ENCODE measurements around the gene SRL. TPM values are rescaled to one million over a fixed set of nuclear protein-coding genes. Genes with fewer than 3 reads are reported as not detected.
A peak's percentile ranks its signal among the peaks of the same experiment; 100 is the strongest.

SRL gene
- total and polyA plus RNA-seq, 4 donors, result 0.14 to 0.22 (median 0.17) TPM

GRCh38 chr16:4288148-4288921 lies 46.5 kb upstream of the SRL start:
- Histone ChIP-seq H3K4me3 (ENCODE audit: low read depth in 1 of 3, low read length in 3 of 3) (no peak overlapping the region), H3K36me3 (ENCODE audit: control insufficient read depth in 4 of 4, insufficient read depth in 3 of 4, low read depth in 1 of 4, low read length in 3 of 4) (no peaks in the 10 kb centered on the region)
- peak; percentile 84 for DNase-seq (ENCODE audit: low spot score)

GRCh38 chr16:4285167-4285566 lies 43.3 kb upstream of the SRL start:
- Histone ChIP-seq H3K4me1 (ENCODE audit: control insufficient read depth in 4 of 4, insufficient read depth in 4 of 4, low read length in 3 of 4) (peaks cover 2 to 11% (median 7%) of the 10 kb centered on the region in 4 donors), H3K27me3 (ENCODE audit: control insufficient read depth in 4 of 4, insufficient read depth in 4 of 4, low read length in 3 of 4) (no peaks in the 10 kb centered on the region), H3K27ac (ENCODE audit: low read depth in 1 of 2, low read length in 2 of 2) (no peak overlapping the region), H3K4me3 (ENCODE audit: low read depth in 1 of 3, low read length in 3 of 3) (no peak overlapping the region), H3K36me3 (ENCODE audit: control insufficient read depth in 4 of 4, insufficient read depth in 3 of 4, low read depth in 1 of 4, low read length in 3 of 4) (no peaks in the 10 kb centered on the region), H3K9me3 (ENCODE audit: control insufficient read depth in 4 of 4, low read length in 3 of 4) (no peaks in the 10 kb centered on the region), H3K9ac (ENCODE audit: low read depth in 1 of 2, low read length in 2 of 2) (no peak overlapping the region)
- no peak for TF ChIP-seq RXRA (IDR thresholded peaks at IDR 0.05)
- WGBS, result 78% methylated on average over 10 of the region's 10 CpGs
- no peak for DNase-seq (ENCODE audit: low spot score)

More at GRCh38 chr16:4288148-4288921, 46.5 kb upstream of the SRL start:
- no peaks in the 10 kb centered on the region for H3K27me3 ChIP-seq (ENCODE audit: control insufficient read depth in 4 of 4, insufficient read depth in 4 of 4, low read length in 3 of 4)
- WGBS, result 17% methylated on average over 22 of the region's 22 CpGs
- no peak overlapping the region for H3K9ac ChIP-seq (ENCODE audit: low read depth in 1 of 2, low read length in 2 of 2)
- H3K4me1 ChIP-seq (ENCODE audit: control insufficient read depth in 4 of 4, insufficient read depth in 4 of 4, low read length in 3 of 4), result peaks cover 2 to 17% (median 7%) of the 10 kb centered on the region in 4 donors
- TF ChIP-seq RAD21 (IDR thresholded peaks at IDR 0.05) (peak; percentile 85 to 90), CTCF (IDR thresholded peaks at IDR 0.05; ENCODE audit: low read depth, low read length, missing input control) (peak; percentile 76), JUND (IDR thresholded peaks at IDR 0.05) (no peak), YY1 (IDR thresholded peaks at IDR 0.05) (no peak), ATF3 (IDR thresholded peaks at IDR 0.05) (no peak), RXRA (IDR thresholded peaks at IDR 0.05) (no peak), ZBTB33 (IDR thresholded peaks at IDR 0.05) (no peak)
- H3K9me3 ChIP-seq (ENCODE audit: control insufficient read depth in 4 of 4, low read length in 3 of 4), result no peaks in the 10 kb centered on the region
- no peak overlapping the region for H3K27ac ChIP-seq (ENCODE audit: low read depth in 1 of 2, low read length in 2 of 2)

GRCh38 chr16:4283939-4284338 lies 42.1 kb upstream of the SRL start:
- no peak for DNase-seq (ENCODE audit: low spot score)
- Histone ChIP-seq H3K27me3 (ENCODE audit: control insufficient read depth in 4 of 4, insufficient read depth in 4 of 4, low read length in 3 of 4) (no peaks in the 10 kb centered on the region), H3K9ac (ENCODE audit: low read depth in 1 of 2, low read length in 2 of 2) (no peak overlapping the region), H3K27ac (ENCODE audit: low read depth in 1 of 2, low read length in 2 of 2) (no peak overlapping the region), H3K4me3 (ENCODE audit: low read depth in 1 of 3, low read length in 3 of 3) (no peak overlapping the region), H3K9me3 (ENCODE audit: control insufficient read depth in 4 of 4, low read length in 3 of 4) (no peaks in the 10 kb centered on the region), H3K4me1 (ENCODE audit: control insufficient read depth in 4 of 4, insufficient read depth in 4 of 4, low read length in 3 of 4) (peaks cover 2 to 9% (median 7%) of the 10 kb centered on the region in 4 donors), H3K36me3 (ENCODE audit: control insufficient read depth in 4 of 4, insufficient read depth in 3 of 4, low read depth in 1 of 4, low read length in 3 of 4) (no peaks in the 10 kb centered on the region)
- 90% methylated on average over 2 of the region's 2 CpGs for WGBS
- TF ChIP-seq MAX (IDR thresholded peaks at IDR 0.05) (no peak), RAD21 (IDR thresholded peaks at IDR 0.05) (no peak), HNF4A (conservative IDR thresholded peaks at IDR 0.05) (no peak), HNF4G (IDR thresholded peaks at IDR 0.05) (no peak), ZBTB33 (IDR thresholded peaks at IDR 0.05) (no peak), SP1 (IDR thresholded peaks at IDR 0.05) (no peak), EGR1 (IDR thresholded peaks at IDR 0.05; ENCODE audit: low read depth in 2 of 2) (no peak), FOXA1 (IDR thresholded peaks at IDR 0.05) (no peak), TAF1 (conservative IDR thresholded peaks at IDR 0.05) (no peak), ATF3 (IDR thresholded peaks at IDR 0.05) (no peak), NR2F2 (IDR thresholded peaks at IDR 0.05) (no peak), REST (IDR thresholded peaks at IDR 0.05) (no peak), RXRA (IDR thresholded peaks at IDR 0.05) (no peak), YY1 (IDR thresholded peaks at IDR 0.05) (no peak)

Measured in liver (tissue), 9 donors.